NCI-H748 treated with DMSO at 0.1 percent for 48 hours (cell line): Measurements from ENCODE around the gene MUC5B.

Source experiments
- DNase-seq: peaks from one replicate; lab custom pipeline; 2025; lab: John Stamatoyannopoulos, UW

Gene MUC5B

DNA sequence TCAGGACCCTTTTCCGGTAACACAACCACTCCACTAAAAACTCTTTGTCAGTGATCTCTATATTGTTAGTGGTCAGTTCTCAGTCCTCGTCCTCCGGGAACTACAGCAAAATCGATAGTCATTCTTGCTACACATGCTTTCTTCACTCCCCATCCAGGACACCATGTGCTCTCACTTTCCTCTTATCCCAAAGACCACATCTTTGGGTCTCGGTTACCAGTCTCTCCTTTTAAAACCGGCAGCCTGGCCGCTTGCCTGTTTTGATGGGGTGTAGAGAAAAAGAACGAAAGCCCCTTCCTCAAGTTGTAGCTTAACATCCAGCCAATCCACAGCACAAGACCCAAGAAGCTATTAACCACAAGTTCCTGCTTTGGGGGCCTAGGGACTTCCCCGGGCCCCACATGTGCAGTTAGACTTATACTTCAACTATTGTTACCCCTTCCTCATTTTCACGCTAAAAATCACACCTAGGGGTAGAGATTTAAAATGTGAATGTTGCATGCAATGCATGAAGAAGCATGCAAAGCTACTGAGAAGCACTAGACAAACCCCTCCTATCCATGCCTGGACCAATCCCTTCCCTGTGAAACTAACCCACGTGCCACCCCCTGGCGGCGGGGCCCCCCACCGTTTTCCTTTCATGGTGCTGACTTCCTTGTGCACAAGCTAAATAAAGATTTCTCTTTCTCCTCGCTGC lies 88.1 kb downstream of the MUC5B start:
- no peak for DNase-seq
